GM12873 (cell line): ENCODE measurements around the gene WWOX.

Experiments used
- TF ChIP-seq, protein P1 (sequence below): IDR thresholded peaks from 2 replicates; pipeline ENCODE4 v1.5.1; 2012; ENCODE audit warnings: low read depth, mild to moderate bottlenecking, moderate library complexity, low read length, control low read depth; ENCODE audit not compliant: insufficient read depth; ENCODE audit errors: missing control alignments

Gene WWOX

DNA sequence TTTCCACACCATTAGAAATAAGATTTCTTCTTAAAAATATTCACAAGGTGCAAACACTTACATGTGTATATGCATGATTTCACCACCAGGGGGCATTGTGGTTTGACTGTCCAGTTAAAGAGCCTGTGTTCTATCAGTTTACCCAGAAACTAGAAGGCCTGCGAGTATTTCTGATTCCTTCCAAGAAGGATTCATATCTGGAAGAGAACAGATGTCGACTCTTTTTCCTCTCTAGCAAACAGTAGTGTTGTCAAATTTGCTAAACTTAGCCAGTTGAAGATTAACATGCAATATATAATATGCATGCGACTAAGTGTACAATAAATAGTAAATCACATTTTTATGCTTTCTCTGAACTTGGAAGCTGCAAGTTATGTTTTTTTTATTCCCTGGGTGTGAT lies 404.1 kb downstream of the WWOX start:
- TF ChIP-seq, protein P1, sequence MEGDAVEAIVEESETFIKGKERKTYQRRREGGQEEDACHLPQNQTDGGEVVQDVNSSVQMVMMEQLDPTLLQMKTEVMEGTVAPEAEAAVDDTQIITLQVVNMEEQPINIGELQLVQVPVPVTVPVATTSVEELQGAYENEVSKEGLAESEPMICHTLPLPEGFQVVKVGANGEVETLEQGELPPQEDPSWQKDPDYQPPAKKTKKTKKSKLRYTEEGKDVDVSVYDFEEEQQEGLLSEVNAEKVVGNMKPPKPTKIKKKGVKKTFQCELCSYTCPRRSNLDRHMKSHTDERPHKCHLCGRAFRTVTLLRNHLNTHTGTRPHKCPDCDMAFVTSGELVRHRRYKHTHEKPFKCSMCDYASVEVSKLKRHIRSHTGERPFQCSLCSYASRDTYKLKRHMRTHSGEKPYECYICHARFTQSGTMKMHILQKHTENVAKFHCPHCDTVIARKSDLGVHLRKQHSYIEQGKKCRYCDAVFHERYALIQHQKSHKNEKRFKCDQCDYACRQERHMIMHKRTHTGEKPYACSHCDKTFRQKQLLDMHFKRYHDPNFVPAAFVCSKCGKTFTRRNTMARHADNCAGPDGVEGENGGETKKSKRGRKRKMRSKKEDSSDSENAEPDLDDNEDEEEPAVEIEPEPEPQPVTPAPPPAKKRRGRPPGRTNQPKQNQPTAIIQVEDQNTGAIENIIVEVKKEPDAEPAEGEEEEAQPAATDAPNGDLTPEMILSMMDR = peak; percentile 66

DNA sequence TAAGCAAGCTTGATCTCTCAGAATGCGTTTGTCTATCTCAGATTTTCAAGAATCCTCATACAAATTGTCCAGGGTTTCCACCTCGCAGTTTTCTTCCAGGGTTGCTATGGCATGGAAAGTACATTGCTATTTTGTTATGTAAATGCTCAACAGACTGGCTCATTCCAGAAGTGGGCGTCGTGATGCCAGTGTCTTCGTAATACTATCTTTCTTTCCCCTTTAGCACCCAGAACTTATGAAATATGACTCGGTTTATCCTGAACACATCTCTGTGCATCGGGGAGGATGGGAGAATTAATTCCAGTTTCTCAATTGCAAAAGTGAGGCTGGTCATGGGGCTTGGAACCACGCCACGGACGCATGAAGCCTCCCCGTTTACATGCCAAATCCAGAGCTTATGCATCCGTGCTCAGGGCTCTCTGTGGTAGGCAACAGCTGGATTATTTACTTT lies 405.0 kb downstream of the WWOX start:
- TF ChIP-seq, protein P1 = no peak

DNA sequence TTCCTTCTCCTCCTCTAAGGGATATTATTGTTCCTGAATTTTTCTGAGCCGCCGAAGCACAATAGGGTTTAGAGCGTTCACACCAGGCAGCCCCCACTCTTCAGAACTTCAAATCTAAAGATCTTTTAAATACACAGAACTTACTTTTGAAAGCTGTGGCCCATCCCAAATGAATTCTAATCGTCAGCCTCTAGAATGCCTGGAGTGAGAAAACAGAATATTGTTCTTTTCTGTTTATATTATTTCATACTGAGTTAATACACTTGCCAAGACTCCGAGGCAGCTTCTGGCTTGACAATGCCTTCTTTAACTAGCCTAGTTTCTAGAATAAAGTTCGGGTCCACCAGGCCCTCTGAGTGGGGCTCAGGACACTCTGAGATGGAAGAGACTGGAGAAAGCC lies 405.6 kb downstream of the WWOX start:
- TF ChIP-seq, protein P1 = no peak

DNA sequence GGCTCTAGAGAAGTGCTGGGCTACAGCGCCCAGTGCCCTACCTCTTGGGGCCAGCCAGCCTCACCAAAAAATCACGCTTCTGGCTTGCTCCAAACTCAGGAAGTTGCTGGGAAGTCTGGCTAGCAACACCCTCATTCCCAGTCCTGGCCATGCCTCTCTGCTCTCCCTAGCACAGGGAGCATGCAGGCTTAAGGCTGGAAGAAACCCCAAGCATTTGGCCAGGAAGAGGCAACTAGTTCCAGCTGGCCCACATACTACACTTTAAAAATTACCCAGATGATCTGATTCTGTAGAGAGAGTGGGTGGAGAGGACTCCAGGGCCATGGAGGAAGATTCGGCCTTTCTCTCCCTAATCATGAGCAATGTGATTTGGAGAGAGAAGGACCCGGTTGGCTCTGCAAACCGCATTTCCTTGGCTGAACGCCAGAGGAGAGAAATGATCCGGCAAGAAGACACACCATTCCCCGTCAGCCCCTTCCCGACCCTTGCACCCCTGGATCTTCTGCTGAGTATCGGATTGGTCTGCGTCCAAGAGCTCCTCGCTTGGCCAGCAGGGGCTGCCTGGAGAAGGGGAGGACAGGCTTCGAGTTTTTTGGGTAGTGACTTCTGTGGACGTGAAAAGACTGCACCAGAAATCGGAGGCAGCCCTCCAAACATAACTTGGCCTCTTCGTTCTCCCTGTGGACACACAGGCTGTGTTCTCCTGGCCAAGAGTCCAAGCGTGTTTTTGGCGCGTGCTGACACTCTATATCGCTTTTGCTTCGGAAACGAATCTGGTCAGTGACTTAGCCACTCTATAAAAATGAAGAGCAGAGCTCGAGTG lies 406.3 kb downstream of the WWOX start:
- TF ChIP-seq, protein P1 = no peak

DNA sequence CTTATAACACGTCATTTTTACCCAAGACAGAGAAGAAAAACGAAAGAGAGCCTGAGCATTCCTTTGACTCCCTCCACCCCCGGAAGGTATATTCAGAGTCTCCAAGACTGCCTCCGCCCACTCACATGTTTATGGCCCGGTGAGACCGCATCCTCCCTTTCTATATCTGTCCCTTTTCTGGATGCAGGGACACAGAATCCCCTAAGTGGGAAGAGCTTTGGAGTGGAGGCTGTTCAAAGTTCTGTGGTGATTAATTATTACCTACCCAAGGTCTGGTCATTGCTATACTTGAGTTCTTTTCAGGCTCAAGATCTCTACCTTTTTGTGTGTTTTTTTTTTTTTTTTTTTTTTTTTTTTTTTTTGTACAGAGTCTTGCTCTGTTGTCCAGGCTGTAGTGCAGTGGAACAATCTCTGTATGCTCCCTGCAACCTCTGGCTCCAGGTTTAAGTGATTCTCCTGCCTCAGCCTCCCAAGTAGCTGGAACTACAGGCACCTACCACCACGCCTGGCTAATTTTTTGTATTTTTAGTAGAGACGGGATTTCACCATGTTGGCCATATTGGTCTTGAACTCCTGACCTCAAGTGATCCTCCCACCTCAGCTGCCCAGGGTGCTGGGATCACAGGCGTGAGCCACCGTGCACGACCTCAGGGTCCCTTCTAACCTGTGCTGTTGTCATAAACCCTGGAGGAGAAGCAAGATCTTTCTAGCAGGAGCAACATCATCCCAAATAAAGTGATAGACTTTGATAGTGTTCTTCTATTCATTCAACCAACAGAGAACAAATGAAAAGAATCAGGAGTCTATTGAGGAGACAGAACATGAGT lies 407.1 kb downstream of the WWOX start:
- TF ChIP-seq, protein P1 = no peak

DNA sequence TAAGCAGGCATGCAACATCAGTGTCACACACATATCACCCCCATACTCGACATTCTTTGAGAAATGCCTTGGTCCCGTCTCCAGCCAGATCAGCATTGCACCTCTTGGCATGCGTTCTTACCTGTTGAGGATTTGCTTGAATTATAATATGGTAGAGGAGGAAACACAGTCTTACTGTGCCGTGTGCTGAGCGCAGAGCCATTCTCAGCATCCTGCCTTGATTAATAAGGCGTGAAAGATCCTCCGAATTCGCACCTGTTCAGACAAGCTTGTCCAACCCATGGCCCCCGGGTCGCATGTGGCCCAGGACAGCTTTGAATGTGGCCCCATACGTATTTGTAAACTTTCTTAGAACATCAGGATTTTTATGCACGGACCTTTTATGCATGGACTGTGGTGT lies 408.1 kb downstream of the WWOX start:
- TF ChIP-seq, protein P1 = no peak

DNA sequence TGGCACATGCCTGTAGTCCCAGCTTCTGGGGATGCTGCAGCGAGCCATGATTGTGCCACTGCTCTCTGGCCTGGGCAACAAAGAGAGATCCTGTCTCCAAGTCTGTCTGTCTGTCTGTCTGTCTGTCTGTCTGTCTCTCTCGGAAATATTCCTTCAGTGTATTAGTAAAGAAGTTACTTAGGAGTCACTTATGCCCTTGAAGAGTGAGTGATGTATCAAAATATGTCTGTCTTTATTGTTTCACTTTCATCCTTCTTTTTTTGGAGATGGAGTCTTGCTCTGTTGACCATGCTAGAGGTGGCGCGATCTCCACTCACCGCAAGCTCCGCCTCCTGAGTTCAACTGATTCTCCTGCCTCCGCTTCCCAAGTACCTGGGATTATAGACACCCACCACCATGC lies 410.5 kb downstream of the WWOX start:
- TF ChIP-seq, protein P1 = no peak
